Measurements from ENCODE around the gene KRT6A. TPM values are rescaled to one million over a fixed set of nuclear protein-coding genes. Genes with fewer than 3 reads are reported as not detected.
A peak's percentile ranks its signal among the peaks of the same experiment; 100 is the strongest.

The KRT6A gene
- not detected in 2 replicates for total RNA-seq (2014; rRNA removed; shearing (Covaris generic))

DNA sequence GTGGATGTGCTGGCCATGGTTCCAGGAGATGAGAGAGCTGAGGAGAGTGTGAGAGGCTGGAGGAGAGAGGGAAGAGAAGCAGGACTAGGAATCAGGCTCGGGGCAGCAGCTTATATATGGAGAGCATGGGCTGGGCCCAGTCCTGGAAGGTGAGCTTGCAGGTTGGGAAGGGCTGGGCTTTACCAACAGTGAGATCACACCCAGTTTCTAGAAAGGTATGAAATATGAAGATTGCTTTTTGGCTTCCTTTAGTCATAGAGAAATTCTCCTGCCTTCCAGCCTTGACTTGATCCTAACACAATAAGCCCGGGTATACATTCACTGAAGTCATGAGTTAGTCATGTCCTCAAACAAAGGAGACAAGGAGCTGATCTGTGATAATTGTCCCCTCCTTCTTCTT, at the start of gene KRT6A:
Gene KRT6A (minus strand): TSS at position 86 of the 400 bp plus-strand sequence. CDS start 69 bp downstream, at position 17.
- DNase-seq (ENCODE audit: low spot score) = no peak

DNA sequence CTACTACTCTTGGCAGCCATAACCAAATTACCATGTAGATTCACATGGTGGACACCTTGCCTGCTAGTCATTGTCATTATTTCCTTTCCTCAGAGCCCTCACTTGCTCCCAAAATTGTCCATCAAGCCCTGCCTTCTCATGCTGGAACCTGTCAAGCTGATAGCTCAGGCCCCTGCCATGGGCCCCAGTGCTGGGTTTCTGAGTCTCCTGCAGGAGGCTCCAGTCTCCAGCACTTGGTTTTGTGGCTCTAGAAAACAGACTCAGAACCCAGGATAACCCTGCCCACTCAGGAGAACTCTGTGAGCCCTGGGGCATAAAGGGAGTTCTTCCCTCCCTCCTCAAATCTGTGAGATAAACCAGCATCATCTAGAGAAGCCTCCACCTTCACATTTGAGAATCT, 49.1 kb upstream of the KRT6A start:
- DNase-seq (ENCODE audit: low spot score) = no peak

GRCh38 chr12:52541709-52542108, 48.7 kb upstream of the KRT6A start:
- no peak for DNase-seq (ENCODE audit: low spot score)

GRCh38 chr12:52540531-52540930, 47.5 kb upstream of the KRT6A start:
- DNase-seq (ENCODE audit: low spot score) = no peak

DNA sequence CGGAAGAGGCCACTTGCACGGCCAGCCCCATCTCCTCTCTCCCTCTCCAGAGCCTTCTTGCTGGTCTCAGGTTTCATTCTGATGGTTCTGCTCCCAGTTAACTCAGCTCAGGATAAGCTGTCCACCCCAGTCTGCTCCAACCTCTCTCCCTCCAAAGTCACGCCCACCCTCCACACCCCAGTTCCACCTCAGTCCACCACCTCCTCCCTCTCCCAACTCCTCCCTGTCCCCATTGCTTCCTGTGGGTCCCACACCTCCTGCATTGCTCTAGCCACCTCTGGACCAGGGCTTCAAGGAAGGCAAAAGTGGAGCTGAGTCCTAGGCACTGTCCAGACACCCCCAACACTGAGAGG, 46.7 kb upstream of the KRT6A start:
- no peak for DNase-seq (ENCODE audit: low spot score)

DNA sequence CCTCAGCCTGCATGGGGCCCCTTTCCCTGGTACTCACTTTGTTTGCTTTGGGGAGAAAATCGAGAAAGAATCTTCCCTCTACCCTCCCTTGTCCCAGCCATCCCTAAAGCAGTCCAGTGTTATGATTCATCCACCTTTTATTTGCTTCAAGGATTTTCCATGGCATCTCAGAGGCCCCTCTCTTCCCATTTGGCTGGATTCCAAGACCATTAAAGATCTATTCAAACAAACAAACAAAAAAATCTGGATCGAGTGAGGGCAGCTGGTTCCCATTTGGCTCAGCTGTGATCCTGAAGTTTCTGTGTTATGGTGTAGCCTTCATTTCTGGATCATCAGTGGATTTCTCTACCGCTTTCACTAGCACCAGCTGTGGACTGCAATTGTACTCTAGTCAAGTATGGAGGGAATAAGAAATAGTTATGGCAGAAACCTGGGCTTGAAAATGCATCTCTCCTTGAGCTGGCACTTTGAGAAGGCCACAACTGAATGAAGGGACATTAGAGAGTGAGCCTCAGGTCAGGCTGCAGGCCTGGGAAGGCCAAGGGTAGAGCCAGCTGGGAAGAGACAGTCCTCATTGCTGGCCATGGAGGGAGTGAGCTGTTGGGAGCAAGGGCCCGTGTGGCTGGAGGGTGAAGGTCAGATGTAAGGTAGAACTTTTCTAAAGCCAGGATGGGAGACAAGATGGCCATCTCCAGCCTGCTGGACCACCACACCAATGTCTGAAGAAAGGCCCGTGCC, 46.2 kb upstream of the KRT6A start:
- DNase-seq (ENCODE audit: low spot score) = peak; percentile 59

DNA sequence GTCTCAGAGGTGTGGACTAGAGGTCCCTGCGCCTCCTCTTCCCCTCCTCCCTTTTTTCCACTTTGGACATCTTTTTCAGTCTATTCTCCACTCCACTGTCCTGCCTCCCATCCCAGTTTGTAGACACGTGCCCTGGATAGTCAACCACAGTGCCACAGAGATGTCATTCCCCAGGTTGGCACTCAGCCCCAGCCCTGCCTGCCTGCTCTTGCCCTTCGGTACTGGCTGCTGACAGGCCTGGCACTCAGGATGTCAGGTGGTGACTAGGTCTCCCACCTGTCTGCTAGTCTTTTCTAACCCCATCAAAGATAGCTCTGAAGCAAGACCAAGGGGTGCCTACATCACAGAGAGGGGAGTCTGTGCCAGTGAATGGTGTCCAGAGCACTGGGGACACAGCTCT, 44.0 kb upstream of the KRT6A start:
- no peak for DNase-seq (ENCODE audit: low spot score)

DNA sequence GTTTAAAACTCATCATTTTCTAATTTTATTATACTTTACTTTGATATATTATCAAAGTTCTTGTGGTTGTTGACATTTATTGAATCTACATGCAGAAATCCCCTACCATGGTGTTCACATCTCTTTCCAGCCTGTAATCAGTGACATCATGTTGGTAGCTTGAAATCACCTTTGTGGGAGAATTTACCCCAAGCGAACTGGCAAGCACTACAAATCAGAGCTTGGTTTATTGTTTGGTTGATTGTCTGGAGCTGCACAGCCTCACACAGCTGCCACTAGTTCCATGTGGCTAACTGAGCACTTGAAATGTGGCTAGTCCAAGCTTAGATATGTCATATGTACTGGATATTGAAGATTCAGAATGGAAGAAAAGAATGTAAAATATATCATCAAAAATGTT, 42.5 kb upstream of the KRT6A start:
- DNase-seq (ENCODE audit: low spot score) = no peak

DNA sequence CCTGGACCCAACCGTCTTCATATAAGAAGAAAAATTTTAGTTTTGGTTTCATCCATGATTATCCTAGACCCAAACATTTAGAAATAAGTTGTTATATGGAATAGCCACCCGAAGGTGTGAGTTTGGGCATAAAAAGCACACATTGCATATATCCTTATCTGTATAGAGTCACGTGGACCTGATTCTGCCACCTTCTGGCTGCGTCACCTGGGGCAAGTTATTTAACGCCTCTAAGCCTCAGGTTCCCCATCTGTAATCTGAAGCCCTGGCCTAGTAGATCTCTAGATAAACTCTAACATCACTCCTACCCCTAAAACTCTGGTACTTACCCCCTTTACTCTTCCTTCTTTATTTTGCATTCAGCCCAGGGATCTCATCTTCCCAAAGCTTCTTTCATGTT, 41.4 kb upstream of the KRT6A start:
- DNase-seq (ENCODE audit: low spot score) = peak; percentile 31

DNA sequence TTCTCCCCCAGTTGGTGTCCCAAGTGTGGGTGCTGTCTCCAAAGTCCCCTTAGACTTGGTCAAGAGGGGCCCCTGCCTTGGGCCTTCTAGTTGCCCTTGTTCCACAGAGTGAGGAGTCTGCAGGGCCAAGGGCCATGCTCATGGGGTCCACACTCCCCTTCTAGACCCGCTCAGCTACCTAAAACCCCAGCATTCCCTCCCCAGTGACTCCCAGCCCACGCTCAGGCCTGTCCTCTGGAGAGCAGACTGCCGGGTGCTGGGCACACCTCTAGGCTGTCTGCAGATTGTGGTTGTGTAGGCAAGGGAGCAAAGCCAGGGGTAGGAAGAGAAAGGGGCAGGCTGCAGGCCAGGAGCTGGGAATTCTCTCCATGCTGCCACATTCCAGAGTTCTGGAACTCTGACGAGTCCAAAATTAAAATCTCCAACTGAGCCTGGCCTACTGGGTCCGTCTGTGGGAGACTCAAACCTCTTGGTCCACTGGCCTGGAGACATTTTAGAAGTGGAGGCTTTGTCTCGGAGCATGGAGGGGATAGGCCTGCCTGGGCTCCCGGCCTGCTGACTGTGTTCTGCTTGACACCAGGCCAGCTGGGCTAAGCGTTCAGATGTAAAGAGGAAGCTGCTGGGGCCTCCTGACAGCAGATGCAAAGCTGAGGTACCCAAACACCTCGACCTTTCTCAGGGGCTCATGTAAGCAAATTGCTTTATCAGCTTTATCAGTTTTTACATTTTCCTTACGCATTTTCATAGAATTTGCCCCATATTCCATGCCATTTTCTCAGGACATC, 40.8 kb upstream of the KRT6A start:
- no peak for DNase-seq (ENCODE audit: low spot score)

DNA sequence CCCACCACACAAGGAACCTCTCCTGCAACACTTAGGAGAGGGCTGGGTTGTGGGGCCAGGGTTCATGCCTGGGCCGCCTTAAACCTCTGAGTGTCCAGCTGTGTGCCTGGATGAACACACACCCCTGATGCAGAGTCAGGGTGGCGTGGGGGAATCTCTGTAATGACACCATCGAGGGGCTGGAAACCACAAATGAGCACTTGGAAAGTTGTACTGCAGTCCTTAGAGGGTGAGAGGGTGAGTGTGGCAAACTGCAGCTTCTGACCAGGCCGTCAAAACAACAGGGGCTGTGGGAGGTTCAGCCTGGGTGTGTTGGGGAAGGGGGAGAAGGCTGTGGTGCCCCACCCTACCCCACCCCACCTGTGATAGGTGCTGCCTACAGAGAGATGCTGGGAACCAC, 39.6 kb upstream of the KRT6A start:
- DNase-seq (ENCODE audit: low spot score) = no peak

DNA sequence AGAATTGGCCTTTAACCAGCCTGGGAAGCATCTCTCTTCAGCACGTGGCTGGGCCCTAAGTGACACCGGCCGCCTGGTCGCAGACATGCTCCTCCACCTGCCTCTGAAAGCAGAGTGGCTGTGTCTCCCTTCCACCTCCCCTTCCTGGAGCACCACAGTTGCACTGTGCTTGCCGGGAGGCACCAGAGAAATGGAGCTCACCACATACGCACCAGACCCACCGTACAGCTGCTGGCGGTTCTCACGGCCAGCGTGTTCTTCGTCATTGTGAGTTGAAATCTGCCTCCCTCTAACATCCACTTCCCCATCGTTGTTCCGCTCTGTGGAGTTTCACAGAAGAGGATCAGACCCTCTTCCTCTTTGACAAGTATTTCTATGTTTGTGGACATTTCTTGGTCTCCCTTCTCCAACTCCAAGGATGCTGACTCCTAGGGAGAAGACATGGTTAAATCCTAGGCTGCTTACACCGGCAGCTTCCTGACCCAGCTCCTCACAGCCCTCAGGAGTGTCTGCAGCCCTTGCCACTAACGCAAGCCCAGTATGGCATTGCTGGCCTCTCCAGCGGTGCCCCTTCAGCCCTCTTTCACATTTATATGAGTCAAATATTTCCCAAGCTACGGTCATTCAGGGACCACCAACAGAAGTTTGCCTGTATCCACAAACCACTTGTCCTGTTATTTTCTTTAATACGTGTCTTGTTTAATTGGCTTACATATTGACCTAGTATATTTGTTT, 38.7 kb upstream of the KRT6A start:
- DNase-seq (ENCODE audit: low spot score) = no peak

DNA sequence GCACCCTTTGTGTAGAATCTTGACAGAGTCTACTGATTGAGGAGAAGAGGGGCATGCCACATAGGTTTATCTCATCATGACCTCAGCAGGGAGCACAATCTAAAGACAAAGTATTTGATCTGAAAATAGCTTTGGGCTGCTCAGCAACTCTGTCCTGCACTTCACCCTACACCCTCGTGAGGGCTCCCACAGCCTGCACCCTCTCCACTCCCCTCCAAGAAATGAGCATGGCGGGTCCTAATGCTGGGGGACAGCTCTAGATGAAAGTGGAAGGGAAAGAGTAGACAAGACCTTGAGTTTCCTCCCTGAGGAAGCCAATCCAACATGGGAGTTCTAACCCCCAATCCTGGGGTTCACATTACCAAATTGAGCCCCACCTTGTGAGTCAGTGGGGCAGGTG, 37.8 kb upstream of the KRT6A start:
- no peak for DNase-seq (ENCODE audit: low spot score)

DNA sequence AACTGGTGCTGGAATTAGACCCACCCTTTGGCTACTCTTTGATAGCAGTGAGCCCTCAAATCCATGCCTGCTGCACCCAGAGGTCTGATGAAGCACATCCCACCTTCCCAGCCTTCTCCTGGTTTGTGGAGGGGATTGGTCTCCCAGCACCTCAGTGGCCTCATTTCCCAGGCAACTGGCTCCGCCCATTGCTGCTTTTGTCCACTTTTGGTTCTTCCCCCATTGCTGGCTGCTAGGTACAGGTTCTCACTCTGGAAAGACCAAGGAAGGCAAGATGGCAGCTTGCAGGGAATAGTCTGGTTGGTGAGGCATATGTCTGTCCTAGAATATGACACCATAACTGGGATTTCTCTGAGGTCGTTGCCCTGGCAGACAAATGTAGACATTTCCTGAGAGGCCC, 37.3 kb upstream of the KRT6A start:
- DNase-seq (ENCODE audit: low spot score) = no peak

DNA sequence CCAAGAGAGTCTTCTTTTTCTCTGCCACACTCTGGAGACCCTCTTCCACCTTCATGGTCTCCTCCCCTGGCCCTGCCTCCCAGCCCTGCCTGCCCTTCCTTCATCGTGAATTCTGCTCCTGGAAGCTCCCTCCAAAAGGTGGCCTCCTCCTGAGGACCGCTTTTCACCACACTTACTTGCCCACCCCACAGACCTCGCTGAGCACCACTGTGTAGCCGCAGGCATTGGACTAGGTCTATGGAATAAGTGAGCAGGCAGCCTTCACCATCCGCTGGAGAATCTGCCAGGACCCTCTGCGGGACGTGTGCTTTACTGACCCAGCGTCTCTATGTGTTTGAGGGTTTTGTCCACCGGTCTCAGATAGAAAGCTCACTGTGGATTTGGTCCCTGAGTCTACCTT, 36.8 kb upstream of the KRT6A start:
- no peak for DNase-seq (ENCODE audit: low spot score)

DNA sequence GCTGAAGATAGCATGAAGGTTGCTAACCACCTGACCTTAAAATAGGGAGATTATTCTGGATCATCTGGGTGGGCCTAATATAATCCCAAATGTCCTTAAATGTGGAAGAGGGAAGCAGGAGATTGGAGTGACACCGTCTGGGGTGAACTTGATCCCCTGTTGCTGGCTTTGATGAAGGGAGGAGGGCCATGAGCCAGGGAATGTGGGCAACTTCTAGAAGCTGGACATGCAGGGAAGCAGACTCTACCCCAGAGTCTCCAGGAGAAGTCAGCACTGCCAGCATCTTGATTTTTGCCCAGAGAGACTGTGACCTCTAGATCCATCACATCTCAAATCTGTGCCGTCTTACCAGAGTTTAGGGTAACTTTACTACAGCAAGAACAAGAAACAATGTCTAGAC, 36.4 kb upstream of the KRT6A start:
- no peak for DNase-seq (ENCODE audit: low spot score)

- DNase-seq (ENCODE audit: low spot score) = no peak
Observed at GRCh38 chr12:52528641-52529143, 35.6 kb upstream of the KRT6A start.

DNA sequence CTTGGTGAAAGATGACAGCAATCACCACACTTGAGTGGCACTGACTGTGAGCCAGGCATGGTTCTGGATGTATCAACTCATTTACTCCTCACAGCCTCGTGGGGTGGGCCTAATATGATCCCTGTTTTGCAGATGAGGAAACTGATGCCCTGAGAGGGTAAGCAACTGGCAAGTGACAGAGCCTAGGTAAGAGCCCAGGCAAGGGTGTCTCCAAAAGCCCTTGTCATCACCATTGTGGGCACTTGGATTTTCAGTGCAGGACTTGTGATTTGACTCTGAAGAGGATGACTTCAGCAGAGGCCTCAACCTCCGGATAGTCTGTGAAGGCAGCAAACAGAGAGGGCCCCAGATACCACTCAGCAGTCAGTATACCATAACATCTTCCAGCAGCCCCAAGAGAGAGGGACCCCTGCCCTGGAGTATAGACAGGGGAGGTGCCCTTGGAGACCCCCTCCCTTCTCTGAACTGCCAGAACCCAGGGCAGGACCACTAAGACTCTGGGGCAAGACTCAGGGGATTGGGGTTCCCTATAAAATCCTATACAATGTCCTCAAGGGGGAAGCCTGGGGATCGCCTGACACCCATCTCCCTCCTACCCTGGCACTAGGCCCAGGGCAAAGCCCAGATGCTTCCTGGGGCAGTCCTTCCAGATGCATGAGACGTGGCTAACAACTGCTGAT, 34.2 kb upstream of the KRT6A start:
- DNase-seq (ENCODE audit: low spot score) = no peak

DNA sequence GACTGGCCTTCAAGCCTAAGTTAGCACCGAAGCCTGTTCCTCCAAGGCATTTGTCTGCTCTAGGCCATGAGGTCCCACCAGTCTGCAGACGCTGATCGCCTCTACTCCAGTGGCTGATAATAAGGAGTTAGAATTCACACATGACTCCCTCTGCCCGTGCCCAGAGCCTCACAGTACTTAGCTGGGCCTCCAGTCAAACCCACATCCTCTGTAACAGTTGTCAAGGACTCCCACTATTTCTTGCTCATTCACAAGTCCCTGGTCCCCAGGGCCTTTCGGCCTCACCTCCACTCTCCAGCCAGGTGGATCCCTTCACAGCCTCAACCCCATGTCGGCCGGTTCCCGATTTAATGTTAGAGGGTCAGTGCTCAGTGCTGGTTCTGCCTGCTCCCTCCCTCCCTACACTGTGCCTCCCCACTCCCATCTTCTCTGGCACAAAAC, 33.5 kb upstream of the KRT6A start:
- DNase-seq (ENCODE audit: low spot score) = no peak

DNA sequence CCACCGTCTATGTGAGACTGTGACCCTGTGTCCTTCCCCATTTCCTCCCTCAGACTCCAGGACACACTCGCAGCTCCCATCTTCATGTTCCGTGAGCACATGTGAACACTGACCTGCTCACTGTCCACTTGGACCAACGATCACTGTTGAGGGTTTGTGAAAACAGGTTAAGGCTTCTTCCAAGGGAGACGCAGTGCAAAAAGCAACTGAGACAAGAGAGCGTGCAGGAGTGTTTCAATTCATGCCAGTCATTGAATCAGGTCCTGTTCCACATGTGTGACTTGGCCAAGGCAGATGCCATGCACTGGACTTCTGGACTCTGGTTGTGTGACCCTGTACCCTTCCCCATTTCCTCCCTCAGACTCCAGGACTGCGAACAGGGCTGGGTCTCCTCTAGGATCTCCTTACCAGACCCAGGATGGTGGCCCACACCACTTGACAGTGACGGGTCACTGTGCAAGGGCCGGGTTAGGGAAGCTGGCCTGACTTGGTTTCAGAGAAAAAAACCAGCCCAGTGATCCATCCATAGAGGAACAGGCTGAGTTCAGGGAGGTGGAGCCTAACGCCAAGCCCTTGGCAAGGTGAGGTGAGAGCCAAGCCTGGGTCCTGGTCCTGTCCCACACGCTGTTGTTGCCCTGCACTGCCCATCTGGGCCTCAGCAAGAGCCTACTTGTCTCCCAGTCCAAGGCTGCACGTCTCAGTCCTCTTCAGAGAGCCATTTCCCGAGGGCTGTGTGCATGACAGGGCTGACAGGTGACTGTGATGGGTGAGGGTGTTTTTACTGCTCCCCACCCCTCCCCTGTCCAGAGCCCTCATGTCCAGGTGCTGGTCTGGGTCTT, 32.8 kb upstream of the KRT6A start:
- DNase-seq (ENCODE audit: low spot score) = no peak
